GM23338 (cell line): ENCODE results near the gene DIPK1A.

Source experiments
- POLR2AphosphoS5 ChIP-seq: IDR thresholded peaks from 2 replicates; pipeline ENCODE4 v1.6.1; 2016; ENCODE audit warnings: antibody characterized with exemption, low read depth
- TF ChIP-seq, protein P1 (sequence below): IDR thresholded peaks from one replicate; pipeline ENCODE4 v1.6.1; 2018; ENCODE audit warnings: antibody characterized with exemption; ENCODE audit not compliant: unreplicated experiment
- TF ChIP-seq, protein P2 (sequence below), 2 experiments: fragments of 200-600 bp in 1 of 2; sonication (generic) in 1 of 2; conservative IDR thresholded peaks; 2 replicates each; pipeline versions ENCODE4 v1.5.1 to v1.6.1; 2016 to 2017; ENCODE audit warnings: antibody characterized with exemption in 2 of 2, low read depth in 2 of 2, mild to moderate bottlenecking in 2 of 2, moderate library complexity in 1 of 2

DNA sequence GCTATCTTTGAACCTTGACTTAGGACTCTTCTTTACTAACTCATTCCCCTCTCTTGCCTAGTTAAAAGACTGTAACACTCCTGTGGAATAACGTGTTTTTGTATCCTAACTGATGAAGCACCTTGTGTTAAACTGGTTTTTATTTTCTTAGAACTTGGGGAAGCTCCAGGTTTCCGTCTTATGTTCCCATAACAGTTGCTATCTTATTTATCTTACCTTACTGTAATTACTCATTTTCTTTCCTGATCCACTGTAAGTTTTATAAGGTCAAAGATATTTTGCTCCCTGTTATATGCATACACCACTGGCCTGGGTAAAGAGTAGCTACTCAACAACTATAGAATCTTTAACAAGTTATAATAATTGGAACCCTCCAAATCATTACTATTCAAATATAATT is 86.3 kb downstream of the DIPK1A start:
- TF ChIP-seq, protein P1, sequence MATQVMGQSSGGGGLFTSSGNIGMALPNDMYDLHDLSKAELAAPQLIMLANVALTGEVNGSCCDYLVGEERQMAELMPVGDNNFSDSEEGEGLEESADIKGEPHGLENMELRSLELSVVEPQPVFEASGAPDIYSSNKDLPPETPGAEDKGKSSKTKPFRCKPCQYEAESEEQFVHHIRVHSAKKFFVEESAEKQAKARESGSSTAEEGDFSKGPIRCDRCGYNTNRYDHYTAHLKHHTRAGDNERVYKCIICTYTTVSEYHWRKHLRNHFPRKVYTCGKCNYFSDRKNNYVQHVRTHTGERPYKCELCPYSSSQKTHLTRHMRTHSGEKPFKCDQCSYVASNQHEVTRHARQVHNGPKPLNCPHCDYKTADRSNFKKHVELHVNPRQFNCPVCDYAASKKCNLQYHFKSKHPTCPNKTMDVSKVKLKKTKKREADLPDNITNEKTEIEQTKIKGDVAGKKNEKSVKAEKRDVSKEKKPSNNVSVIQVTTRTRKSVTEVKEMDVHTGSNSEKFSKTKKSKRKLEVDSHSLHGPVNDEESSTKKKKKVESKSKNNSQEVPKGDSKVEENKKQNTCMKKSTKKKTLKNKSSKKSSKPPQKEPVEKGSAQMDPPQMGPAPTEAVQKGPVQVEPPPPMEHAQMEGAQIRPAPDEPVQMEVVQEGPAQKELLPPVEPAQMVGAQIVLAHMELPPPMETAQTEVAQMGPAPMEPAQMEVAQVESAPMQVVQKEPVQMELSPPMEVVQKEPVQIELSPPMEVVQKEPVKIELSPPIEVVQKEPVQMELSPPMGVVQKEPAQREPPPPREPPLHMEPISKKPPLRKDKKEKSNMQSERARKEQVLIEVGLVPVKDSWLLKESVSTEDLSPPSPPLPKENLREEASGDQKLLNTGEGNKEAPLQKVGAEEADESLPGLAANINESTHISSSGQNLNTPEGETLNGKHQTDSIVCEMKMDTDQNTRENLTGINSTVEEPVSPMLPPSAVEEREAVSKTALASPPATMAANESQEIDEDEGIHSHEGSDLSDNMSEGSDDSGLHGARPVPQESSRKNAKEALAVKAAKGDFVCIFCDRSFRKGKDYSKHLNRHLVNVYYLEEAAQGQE: no peak
- no peak for TF ChIP-seq POLR2AphosphoS5
- TF ChIP-seq, protein P2, sequence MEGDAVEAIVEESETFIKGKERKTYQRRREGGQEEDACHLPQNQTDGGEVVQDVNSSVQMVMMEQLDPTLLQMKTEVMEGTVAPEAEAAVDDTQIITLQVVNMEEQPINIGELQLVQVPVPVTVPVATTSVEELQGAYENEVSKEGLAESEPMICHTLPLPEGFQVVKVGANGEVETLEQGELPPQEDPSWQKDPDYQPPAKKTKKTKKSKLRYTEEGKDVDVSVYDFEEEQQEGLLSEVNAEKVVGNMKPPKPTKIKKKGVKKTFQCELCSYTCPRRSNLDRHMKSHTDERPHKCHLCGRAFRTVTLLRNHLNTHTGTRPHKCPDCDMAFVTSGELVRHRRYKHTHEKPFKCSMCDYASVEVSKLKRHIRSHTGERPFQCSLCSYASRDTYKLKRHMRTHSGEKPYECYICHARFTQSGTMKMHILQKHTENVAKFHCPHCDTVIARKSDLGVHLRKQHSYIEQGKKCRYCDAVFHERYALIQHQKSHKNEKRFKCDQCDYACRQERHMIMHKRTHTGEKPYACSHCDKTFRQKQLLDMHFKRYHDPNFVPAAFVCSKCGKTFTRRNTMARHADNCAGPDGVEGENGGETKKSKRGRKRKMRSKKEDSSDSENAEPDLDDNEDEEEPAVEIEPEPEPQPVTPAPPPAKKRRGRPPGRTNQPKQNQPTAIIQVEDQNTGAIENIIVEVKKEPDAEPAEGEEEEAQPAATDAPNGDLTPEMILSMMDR (conservative IDR thresholded peaks at IDR 0.05; ENCODE audit: low read depth in 2 of 2): no peak
